ENCODE results near the gene TMEM167B.

- TF ChIP-seq CTCF (conservative IDR thresholded peaks at IDR 0.05) = no peak
- no peak for TF ChIP-seq EZH2 (IDR thresholded peaks at IDR 0.05; ENCODE audit: low read depth)
Observed at GRCh38 chr1:109094377-109094803, 3.8 kb downstream of the TMEM167B start.

Data from PC-9 (cell line).